Activated naive CD4-positive, alpha-beta T cell treated with anti-CD3 and anti-CD28 coated beads, Interleukin-2, amount 50 U/mL, for 72 hours (primary cell): ENCODE data around the gene MBD4. TPM values are rescaled to one million over a fixed set of nuclear protein-coding genes. Genes with fewer than 3 reads are reported as not detected.

ENCODE experiments used
- ATAC-seq, 2 donors: fragments of 150-1000 bp; cut with Tn5 transposase; 2 replicates each; pipeline ENCODE4 v1.10.0; 2021; ENCODE audit warnings: mild to moderate bottlenecking in 2 of 2, moderate library complexity in 2 of 2
- DNase-seq, 2 donors: peaks; one replicate each; pipeline ENCODE4 v3.0.0; 2021 to 2022; ENCODE audit warnings: low spot score in 2 of 2
- H3K27ac Mint-ChIP-seq, 2 donors: one replicate each; pipeline ENCODE4 v1.8.0; 2022; ENCODE audit warnings: mild to moderate bottlenecking in 2 of 2, mixed read lengths in 2 of 2
- H3K36me3 Mint-ChIP-seq, 2 donors: one replicate each; pipeline ENCODE4 v1.8.0; 2022; ENCODE audit warnings: mixed read lengths in 2 of 2
- H3K9me3 Mint-ChIP-seq, 2 donors: one replicate each; pipeline ENCODE4 v1.8.0; 2022; ENCODE audit warnings: mixed read lengths in 2 of 2
- total RNA-seq, 2 donors: library from RNA; stranded (reverse); gene quantifications; one replicate each; pipeline ENCODE4 v1.2.3, GENCODE V29; 2022

MBD4 gene
- total RNA-seq, 2 donors from 2014 or later, result 49.6 to 64.1 TPM

DNA sequence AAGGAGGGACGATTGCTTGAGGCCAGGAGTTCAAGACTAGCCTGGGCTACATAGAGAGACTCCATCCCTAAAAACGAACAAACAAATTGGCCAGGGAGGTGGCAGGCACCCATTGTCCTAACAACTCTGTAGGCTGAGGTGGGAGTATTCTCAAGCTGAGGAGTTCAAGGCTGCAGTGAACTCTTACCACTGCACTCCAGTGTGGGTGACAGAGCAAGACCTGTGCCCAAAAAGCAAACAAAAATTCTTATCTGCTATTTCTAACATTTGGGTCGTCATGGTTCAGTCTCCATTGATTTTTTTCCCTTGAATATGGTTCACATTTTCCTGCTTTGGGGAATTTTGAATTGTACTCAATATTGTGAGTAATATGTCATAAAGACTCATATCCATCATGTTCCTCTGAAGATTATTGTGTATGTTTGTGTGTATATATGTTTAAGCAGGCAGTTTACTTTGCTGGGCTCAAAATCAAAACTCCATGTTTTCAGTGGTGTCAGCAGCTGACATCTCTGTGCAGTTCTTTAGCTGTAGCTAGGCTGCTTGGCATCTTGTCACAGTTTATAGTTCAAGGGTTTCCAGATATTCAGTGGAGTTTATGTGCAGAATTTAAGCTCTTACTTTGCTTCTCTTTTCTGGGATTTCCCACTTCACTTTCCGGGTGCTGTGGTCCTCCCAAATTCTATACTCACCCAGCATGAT lies 33.5 kb upstream of the MBD4 start:
- Mint-ChIP-seq H3K36me3 (peaks cover 0 to 10% of the 10 kb centered on the region in 2 donors), H3K9me3 (no peaks in the 10 kb centered on the region), H3K27ac (no peak overlapping the region)
- DNase-seq (no peak), ATAC-seq (no peak)

DNA sequence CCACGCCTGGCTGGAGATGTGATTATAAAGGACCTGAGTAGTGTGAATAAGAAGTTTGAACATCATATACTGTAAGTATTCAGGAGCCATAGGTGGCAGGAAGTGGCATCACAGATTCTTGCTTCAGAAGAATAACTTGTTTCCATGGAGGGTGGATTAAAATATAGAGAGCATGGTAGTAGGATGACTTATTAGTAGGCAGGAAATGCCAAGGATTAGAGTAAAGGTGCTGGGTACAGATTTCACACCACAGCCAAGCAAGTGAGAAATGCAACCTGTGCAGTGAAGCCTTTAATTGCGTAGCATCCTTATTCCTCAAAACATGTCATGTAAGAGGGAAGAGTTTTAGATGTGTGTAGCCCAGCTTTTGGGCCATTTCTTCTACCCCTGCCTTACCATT lies 31.1 kb upstream of the MBD4 start:
- H3K9me3 Mint-ChIP-seq, result no peaks in the 10 kb centered on the region
- peaks cover 0 to 6% of the 10 kb centered on the region in 2 donors for H3K36me3 Mint-ChIP-seq
- ATAC-seq (no peak), DNase-seq (no peak)
- H3K27ac Mint-ChIP-seq, result no peak overlapping the region

GRCh38 chr3:129469026-129469425 lies 29.3 kb upstream of the MBD4 start:
- DNase-seq, result no peak
- H3K9me3 Mint-ChIP-seq, result no peaks in the 10 kb centered on the region
- H3K27ac Mint-ChIP-seq, result no peak overlapping the region
- H3K36me3 Mint-ChIP-seq, result peaks cover 0 to 6% of the 10 kb centered on the region in 2 donors
- no peak for ATAC-seq

DNA sequence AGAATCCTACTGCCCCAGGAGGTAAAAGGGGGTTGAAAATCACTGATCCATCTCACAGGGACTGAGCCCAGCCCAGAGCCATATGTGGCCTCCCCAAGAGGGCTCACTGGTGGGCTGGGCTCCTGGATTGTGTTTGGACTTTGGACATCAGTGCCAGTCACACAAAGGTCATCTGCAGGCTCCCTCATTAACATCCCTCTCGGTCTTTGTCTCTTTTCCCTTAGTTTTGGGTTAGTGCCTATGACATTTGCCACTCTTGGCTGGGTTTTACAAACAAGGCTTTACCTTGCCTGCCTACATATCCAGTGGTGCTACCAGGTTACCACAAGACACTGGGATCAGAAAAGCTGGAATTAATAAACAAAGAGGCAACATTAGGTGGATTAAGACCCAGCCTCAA lies 28.2 kb upstream of the MBD4 start:
- Mint-ChIP-seq H3K36me3 (peaks cover 0 to 6% of the 10 kb centered on the region in 2 donors), H3K9me3 (no peaks in the 10 kb centered on the region), H3K27ac (no peak overlapping the region)
- ATAC-seq (no peak), DNase-seq (no peak)

GRCh38 chr3:129463716-129464115 lies 24.0 kb upstream of the MBD4 start:
- no peak for DNase-seq
- Mint-ChIP-seq H3K27ac (no peak overlapping the region), H3K36me3 (no peaks in the 10 kb centered on the region), H3K9me3 (no peaks in the 10 kb centered on the region)
- ATAC-seq, result no peak

DNA sequence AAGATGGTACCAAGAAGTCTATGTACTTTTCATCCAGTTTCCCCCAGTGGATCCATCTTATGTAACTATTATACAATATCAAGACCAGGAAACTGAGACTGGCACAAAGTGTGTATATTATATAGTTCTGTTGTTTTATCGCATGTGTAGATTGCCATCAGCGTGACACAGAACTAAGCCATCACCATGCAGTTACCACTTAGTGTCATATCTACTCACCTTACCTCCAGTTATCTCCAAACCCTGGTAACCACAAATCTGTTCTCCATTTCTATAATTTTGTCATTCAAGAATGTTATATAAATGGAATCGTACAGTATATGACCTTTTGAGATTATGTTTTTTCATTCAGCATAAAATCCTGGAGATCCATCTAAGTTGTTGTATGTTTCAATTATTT lies 23.3 kb upstream of the MBD4 start:
- Mint-ChIP-seq H3K27ac (no peak overlapping the region), H3K9me3 (no peaks in the 10 kb centered on the region), H3K36me3 (no peaks in the 10 kb centered on the region)
- DNase-seq (no peak), ATAC-seq (no peak)

DNA sequence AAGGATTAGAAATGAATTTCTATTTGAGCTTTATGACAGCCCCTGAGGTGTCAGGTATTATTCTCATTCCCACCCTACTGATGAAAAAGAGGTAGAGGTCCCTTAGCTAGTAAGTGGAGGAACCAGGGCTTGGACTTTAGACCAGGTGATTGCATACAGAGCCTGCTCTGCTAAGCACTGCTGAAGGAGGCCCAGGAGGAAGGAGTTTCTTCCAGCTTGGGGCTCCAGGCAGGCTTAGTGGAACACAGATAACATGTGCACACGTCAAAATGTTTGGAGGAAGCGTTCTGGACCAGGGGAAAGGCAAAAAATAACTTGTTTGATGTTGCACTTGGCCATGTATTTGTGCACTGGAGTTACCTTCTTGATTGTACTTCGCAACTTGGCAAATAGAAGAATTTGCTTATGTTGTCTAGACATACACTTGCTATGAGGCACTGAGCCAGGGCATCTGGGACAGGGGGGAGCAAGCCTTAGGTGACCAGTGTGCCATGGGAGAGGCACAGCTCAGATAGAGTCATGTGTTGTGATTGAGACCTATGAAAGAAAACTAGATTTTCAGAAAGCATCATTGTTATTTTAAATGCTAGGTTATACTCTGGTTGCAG lies 22.7 kb upstream of the MBD4 start:
- ATAC-seq (no peak), DNase-seq (no peak)
- H3K36me3 Mint-ChIP-seq, result no peaks in the 10 kb centered on the region
- no peaks in the 10 kb centered on the region for H3K9me3 Mint-ChIP-seq
- H3K27ac Mint-ChIP-seq, result no peak overlapping the region

GRCh38 chr3:129461461-129462146 lies 21.9 kb upstream of the MBD4 start:
- no peaks in the 10 kb centered on the region for H3K36me3 Mint-ChIP-seq

GRCh38 chr3:129461022-129461421 lies 21.3 kb upstream of the MBD4 start:
- no peak overlapping the region for H3K27ac Mint-ChIP-seq

More at GRCh38 chr3:129461461-129462146, 21.9 kb upstream of the MBD4 start:
- DNase-seq (no peak), ATAC-seq (no peak)
- no peak overlapping the region for H3K27ac Mint-ChIP-seq
- H3K9me3 Mint-ChIP-seq, result no peaks in the 10 kb centered on the region

DNA sequence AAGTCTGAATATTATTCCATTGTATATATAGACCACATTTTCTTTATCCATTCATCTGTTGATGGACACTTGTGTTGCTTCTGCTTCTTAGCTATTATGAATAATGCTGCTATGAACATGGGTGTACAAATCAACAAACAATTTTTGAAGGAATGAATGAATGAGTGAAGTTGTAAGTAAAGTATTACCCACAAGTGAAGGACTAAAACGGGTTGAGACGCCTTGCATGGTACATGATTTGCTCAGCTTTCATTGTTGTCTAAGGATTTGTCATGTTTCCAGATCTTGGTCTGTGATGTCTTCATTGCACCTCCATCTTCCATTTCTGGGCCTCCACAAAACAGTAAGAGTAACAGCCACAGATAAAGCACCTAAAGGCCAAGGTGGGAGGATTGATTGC lies 20.8 kb upstream of the MBD4 start:
- Mint-ChIP-seq H3K27ac (no peak overlapping the region), H3K9me3 (no peaks in the 10 kb centered on the region), H3K36me3 (no peaks in the 10 kb centered on the region)
- ATAC-seq, result peak in 1 of 2 donors; percentile 13
- DNase-seq, result no peak

More at GRCh38 chr3:129461022-129461421, 21.3 kb upstream of the MBD4 start:
- ATAC-seq, result no peak
- Mint-ChIP-seq H3K36me3 (no peaks in the 10 kb centered on the region), H3K9me3 (no peaks in the 10 kb centered on the region)
- DNase-seq, result no peak

- ATAC-seq (peak in 1 of 2 donors; percentile 51), DNase-seq (no peak)
- no peaks in the 10 kb centered on the region for H3K9me3 Mint-ChIP-seq
- no peak overlapping the region for H3K27ac Mint-ChIP-seq
- no peaks in the 10 kb centered on the region for H3K36me3 Mint-ChIP-seq
Measured at GRCh38 chr3:129460155-129460554, 20.4 kb upstream of the MBD4 start.

- ATAC-seq, result no peak
- DNase-seq, result no peak
- Mint-ChIP-seq H3K9me3 (no peaks in the 10 kb centered on the region), H3K27ac (no peak overlapping the region), H3K36me3 (peaks cover 11% of the 10 kb centered on the region in 2 donors)
Measured at GRCh38 chr3:129453732-129454131, 14.0 kb upstream of the MBD4 start.

DNA sequence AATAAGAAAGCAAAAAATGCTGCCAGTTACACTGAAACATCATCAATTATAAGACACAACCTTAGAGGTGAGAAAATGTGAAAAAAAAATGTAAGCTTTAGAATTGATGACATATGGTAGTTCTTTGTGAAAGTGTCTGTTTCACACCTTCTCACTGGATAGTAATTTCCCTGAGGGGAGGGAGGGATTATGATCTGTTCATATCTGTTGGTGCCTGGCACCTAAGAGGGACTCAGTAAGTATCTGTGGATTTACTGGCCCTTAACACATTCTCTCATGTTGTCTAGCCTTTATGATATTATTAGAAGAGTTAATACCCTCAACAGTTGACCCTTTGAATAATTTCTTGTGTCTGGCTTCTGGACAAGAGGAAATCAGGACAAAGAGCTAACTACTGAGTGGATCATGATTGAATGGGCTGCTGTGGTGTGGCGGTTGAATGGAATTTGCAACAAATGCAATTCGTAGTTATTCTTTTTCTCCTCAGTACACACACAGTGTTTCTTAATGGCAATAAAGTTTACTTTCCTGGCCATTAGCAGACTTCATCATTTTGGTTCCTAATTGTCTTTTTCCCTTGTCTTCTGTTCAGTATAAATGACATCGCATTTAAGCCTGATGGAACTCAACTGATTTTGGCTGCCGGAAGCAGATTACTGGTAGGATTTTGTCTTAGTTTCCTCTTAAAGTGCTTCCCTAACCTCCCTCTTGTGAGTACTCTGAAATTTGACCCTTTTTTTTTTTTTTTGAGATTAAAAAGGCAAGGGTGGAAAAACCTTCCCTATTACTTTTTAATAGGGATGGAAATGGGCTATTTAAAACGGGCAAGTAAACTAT lies 9.7 kb upstream of the MBD4 start:
- DNase-seq (no peak), ATAC-seq (no peak)
- peaks cover 11% of the 10 kb centered on the region in 2 donors for H3K36me3 Mint-ChIP-seq
- peak overlapping the region in 1 of 2 donors; percentile 75 for H3K27ac Mint-ChIP-seq
- no peaks in the 10 kb centered on the region for H3K9me3 Mint-ChIP-seq

DNA sequence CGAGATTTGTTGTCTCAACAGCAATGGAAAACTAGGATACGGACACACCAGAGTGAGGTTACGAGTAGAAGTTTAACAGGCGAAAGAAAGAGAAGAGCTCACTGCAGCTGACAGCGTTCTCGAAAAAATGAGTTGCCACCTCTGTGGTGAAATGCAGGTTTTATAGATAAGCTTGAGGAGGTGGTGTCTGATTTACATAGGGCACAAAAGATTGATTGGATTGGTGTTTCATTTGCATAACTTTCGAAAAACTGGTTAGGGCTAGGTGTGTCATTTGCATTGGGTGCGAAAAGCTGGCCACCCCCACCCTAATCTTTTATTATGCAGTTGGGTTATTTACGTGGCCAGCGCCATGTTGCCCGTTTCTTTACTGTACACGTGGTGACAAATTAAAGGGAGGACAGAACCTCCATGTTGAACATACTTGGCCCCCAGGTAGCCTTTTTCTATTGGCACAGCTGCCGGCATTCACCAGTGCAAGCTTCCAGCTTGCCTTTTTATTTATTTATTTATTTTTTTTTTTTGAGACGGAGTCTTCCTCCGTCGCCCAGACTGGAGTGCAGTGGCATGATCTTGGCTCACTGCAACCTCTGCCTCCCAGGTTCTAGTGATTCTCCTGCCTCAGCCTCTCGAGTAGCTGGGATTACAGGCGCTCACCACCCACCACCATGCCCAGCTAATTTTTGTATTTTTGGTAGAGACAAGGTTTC lies 8.6 kb upstream of the MBD4 start:
- Mint-ChIP-seq H3K36me3 (peaks cover 8% of the 10 kb centered on the region in 2 donors), H3K27ac (no peak overlapping the region), H3K9me3 (no peaks in the 10 kb centered on the region)
- DNase-seq (no peak), ATAC-seq (no peak)

- DNase-seq, result no peak
- Mint-ChIP-seq H3K9me3 (no peaks in the 10 kb centered on the region), H3K27ac (no peak overlapping the region), H3K36me3 (no peaks in the 10 kb centered on the region)
- ATAC-seq, result no peak
Measured at GRCh38 chr3:129446926-129447325, 7.2 kb upstream of the MBD4 start.

DNA sequence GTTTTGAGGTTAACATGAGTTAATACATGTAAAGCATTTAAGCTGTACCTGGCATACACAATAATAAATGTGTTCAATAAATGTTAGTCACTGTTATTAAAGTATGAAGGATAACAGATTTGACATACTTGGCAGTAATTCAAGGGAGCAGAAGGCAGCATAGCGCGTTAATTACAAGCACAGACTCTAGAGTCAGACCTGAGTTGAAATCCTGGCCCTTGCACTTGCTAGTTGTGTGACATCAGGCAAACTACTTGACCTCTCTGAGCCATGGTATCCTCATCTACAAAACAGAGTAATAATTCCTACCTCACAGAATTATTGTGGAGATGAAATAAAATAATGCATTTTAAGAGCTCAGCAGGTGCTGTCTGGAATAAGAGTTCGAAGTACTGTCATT lies 5.7 kb upstream of the MBD4 start:
- no peak for DNase-seq
- ATAC-seq, result no peak
- no peak overlapping the region for H3K27ac Mint-ChIP-seq
- H3K9me3 Mint-ChIP-seq, result no peaks in the 10 kb centered on the region
- no peaks in the 10 kb centered on the region for H3K36me3 Mint-ChIP-seq
